HEK293 (cell line): Measurements from ENCODE around the gene CKAP4.

ENCODE experiments used
- CTCF ChIA-PET: fragments of 350-600 bp; formaldehyde crosslinking; extraction: SDS; loops from one replicate; lab custom pipeline; 2021; ENCODE audit warnings: antibody characterized with exemption; lab: Yijun Ruan, JAX
- POLR2A ChIA-PET: fragments of 300-600 bp; formaldehyde crosslinking; extraction: SDS; loops from one replicate; lab custom pipeline; 2020; ENCODE audit warnings: antibody characterized with exemption, inconsistent platforms; lab: Yijun Ruan, JAX
- H3K27ac ChIP-seq: fragments of 200-500 bp; sonication (Bioruptor generic); 2 replicates; pipeline ENCODE4 v1.5.1; 2014; ENCODE audit warnings: low read depth, low read length, control low read depth, inconsistent platforms; ENCODE audit errors: extremely low read depth
- H3K36me3 ChIP-seq, 2 experiments: fragments of 200-500 bp in 1 of 2; sonication (Bioruptor generic) in 1 of 2; 1 replicate in 1 of 2; 2 replicates in 1 of 2; pipeline ENCODE4 v1.5.1; 2014 to 2017; ENCODE audit warnings: inconsistent platforms in 2 of 2, low read length in 2 of 2; ENCODE audit not compliant: control insufficient read depth in 2 of 2, insufficient read depth in 1 of 2
- H3K4me1 ChIP-seq: fragments of 200-500 bp; sonication (Bioruptor generic); 2 replicates; pipeline ENCODE4 v1.5.1; 2014; ENCODE audit warnings: mild to moderate bottlenecking, low read length, inconsistent platforms; ENCODE audit not compliant: control insufficient read depth, insufficient read depth
- H3K4me3 ChIP-seq: 2 replicates; pipeline ENCODE4 v1.5.1; 2011; ENCODE audit warnings: low read depth, mild to moderate bottlenecking, control low read depth, low read length, moderate library complexity
- H3K9me3 ChIP-seq: fragments of 200-500 bp; sonication (Bioruptor generic); 2 replicates; pipeline ENCODE4 v1.5.1; 2014; ENCODE audit warnings: low read depth, low read length, inconsistent platforms; ENCODE audit not compliant: control insufficient read depth, insufficient read depth
- BCL11B ChIP-seq: fragments of 450-650 bp; formaldehyde crosslinking; IDR thresholded peaks from 2 replicates; pipeline ENCODE4 v1.5.1; 2016; ENCODE audit warnings: low read depth, missing biosample characterization, missing genetic modification characterization
- GLIS1 ChIP-seq: fragments of 450-650 bp; formaldehyde crosslinking; IDR thresholded peaks from 2 replicates; pipeline ENCODE4 v1.5.1; 2016; ENCODE audit warnings: missing biosample characterization, missing genetic modification characterization
- KLF1 ChIP-seq: fragments of 450-650 bp; formaldehyde crosslinking; IDR thresholded peaks from 2 replicates; pipeline ENCODE4 v1.5.1; 2016; ENCODE audit warnings: missing biosample characterization, missing genetic modification characterization
- ZBTB21 ChIP-seq: fragments of 450-650 bp; formaldehyde crosslinking; IDR thresholded peaks from 2 replicates; pipeline ENCODE4 v1.5.1; 2017; ENCODE audit warnings: missing biosample characterization, missing genetic modification characterization
- ZBTB8A ChIP-seq: fragments of 450-650 bp; formaldehyde crosslinking; IDR thresholded peaks from 2 replicates; pipeline ENCODE4 v1.5.1; 2016; ENCODE audit warnings: missing biosample characterization, missing genetic modification characterization
- ZEB2 ChIP-seq: fragments of 450-650 bp; formaldehyde crosslinking; IDR thresholded peaks from 2 replicates; pipeline ENCODE4 v1.5.1; 2016; ENCODE audit warnings: missing biosample characterization, missing genetic modification characterization
- ZNF157 ChIP-seq: fragments of 450-650 bp; formaldehyde crosslinking; IDR thresholded peaks from 2 replicates; pipeline ENCODE4 v1.5.1; 2016; ENCODE audit warnings: missing biosample characterization, missing genetic modification characterization
- ZNF175 ChIP-seq: fragments of 450-650 bp; formaldehyde crosslinking; IDR thresholded peaks from 2 replicates; pipeline ENCODE4 v1.5.1; 2016; ENCODE audit warnings: missing biosample characterization, missing genetic modification characterization
- ZNF24 ChIP-seq: fragments of 450-650 bp; formaldehyde crosslinking; IDR thresholded peaks from 2 replicates; pipeline ENCODE4 v1.5.1; 2016; ENCODE audit warnings: missing biosample characterization, missing genetic modification characterization
- ZNF311 ChIP-seq: fragments of 450-650 bp; formaldehyde crosslinking; IDR thresholded peaks from 2 replicates; pipeline ENCODE4 v1.5.1; 2017; ENCODE audit warnings: missing biosample characterization, missing genetic modification characterization, borderline replicate concordance
- ZNF404 ChIP-seq: fragments of 450-650 bp; formaldehyde crosslinking; IDR thresholded peaks from 2 replicates; pipeline ENCODE4 v1.5.1; 2017; ENCODE audit warnings: missing biosample characterization, missing genetic modification characterization
- ZNF555 ChIP-seq: fragments of 450-650 bp; formaldehyde crosslinking; conservative IDR thresholded peaks from 2 replicates; pipeline ENCODE4 v1.5.1; 2017; ENCODE audit warnings: missing biosample characterization, mild to moderate bottlenecking, missing genetic modification characterization, inconsistent platforms
- ZNF560 ChIP-seq: fragments of 450-650 bp; formaldehyde crosslinking; IDR thresholded peaks from 2 replicates; pipeline ENCODE4 v1.5.1; 2017; ENCODE audit warnings: missing biosample characterization, missing genetic modification characterization, borderline replicate concordance
- ZNF768 ChIP-seq: fragments of 450-650 bp; formaldehyde crosslinking; IDR thresholded peaks from 2 replicates; pipeline ENCODE4 v1.5.1; 2018; ENCODE audit warnings: missing biosample characterization, mild to moderate bottlenecking, missing genetic modification characterization
- ZNF777 ChIP-seq: fragments of 450-650 bp; formaldehyde crosslinking; IDR thresholded peaks from 2 replicates; pipeline ENCODE4 v1.5.1; 2017; ENCODE audit warnings: missing biosample characterization, missing genetic modification characterization, borderline replicate concordance
- TF ChIP-seq, protein P1 (sequence below): fragments of 450-650 bp; IDR thresholded peaks from 2 replicates; pipeline ENCODE4 v1.5.1; 2018; ENCODE audit warnings: missing biosample characterization, mild to moderate bottlenecking, missing genetic modification characterization
- TF ChIP-seq, protein P2 (sequence below): fragments of 450-650 bp; formaldehyde crosslinking; IDR thresholded peaks from 2 replicates; pipeline ENCODE4 v1.5.1; 2016; ENCODE audit warnings: missing biosample characterization, missing genetic modification characterization
- TF ChIP-seq, protein P3 (sequence below): fragments of 450-650 bp; formaldehyde crosslinking; IDR thresholded peaks from 2 replicates; pipeline ENCODE4 v1.5.1; 2016; ENCODE audit warnings: missing biosample characterization, missing genetic modification characterization
- TF ChIP-seq, protein P4 (sequence below): fragments of 450-650 bp; formaldehyde crosslinking; IDR thresholded peaks from 2 replicates; pipeline ENCODE4 v1.5.1; 2016; ENCODE audit warnings: missing biosample characterization, missing genetic modification characterization
- TF ChIP-seq, protein P5 (sequence below): fragments of 450-650 bp; formaldehyde crosslinking; IDR thresholded peaks from 2 replicates; pipeline ENCODE4 v1.5.1; 2016; ENCODE audit warnings: missing biosample characterization, missing genetic modification characterization

CKAP4 gene

DNA sequence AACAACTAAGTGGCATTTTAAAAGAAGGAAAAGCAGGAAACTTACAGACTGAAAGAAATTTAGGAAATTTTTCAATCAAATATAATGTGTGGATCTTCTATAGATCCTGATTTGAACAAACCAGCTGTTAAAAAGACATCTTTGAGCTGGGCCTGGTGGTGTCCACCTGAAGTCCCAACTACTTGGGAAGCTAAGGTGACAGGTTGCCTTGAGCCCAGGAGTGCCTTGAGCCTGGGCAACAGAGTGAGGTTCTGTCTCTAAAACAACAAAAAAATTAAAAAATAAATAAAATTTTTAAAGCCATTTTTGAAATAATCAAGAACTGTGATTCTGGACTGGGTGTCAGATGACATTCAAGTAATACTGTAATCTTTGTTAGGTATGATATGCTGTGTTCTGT lies 7.0 kb downstream of the CKAP4 start:
- CTCF ChIA-PET, result interaction anchor here (0.6 to 1.0 kb wide), 2 partner anchors 37 to 39 kb away, joined by 3 to 4 read pairs; no protein-coding TSS in a partner anchor

DNA sequence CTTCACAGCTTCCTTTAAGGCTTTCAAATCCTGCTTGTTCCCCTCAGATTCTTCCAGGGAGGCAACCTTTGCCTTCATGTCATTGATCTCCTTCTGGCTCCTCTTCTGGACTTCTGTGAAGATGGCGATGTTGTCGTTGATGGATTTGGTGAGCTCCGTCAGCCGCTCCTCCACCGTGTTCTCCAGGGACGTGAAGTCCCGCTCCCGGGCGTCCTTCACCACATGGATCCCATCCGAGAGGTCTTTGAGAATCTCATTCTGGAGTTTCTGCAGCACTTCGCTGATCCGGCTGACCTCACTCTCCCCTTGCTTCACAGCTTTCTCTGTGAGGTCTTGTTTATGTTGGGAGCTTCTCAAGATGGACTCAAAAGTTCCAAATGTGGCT lies 7.9 kb downstream of the CKAP4 start:
- POLR2A ChIA-PET, result no interaction called here
- H3K9me3 ChIP-seq, result no peaks in the 10 kb centered on the region
- no peak overlapping the region for H3K27ac ChIP-seq
- no peaks in the 10 kb centered on the region for H3K4me1 ChIP-seq
- H3K4me3 ChIP-seq, result no peak overlapping the region
- H3K36me3 ChIP-seq, result peaks cover 10 to 66% of the 10 kb centered on the region in 2 experiments
- TF ChIP-seq ZNF560, result no peak
- TF ChIP-seq, protein P1, sequence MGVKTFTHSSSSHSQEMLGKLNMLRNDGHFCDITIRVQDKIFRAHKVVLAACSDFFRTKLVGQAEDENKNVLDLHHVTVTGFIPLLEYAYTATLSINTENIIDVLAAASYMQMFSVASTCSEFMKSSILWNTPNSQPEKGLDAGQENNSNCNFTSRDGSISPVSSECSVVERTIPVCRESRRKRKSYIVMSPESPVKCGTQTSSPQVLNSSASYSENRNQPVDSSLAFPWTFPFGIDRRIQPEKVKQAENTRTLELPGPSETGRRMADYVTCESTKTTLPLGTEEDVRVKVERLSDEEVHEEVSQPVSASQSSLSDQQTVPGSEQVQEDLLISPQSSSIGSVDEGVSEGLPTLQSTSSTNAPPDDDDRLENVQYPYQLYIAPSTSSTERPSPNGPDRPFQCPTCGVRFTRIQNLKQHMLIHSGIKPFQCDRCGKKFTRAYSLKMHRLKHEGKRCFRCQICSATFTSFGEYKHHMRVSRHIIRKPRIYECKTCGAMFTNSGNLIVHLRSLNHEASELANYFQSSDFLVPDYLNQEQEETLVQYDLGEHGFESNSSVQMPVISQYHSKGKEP (tag by site-specific recombination), result no peak
- TF ChIP-seq, protein P2, sequence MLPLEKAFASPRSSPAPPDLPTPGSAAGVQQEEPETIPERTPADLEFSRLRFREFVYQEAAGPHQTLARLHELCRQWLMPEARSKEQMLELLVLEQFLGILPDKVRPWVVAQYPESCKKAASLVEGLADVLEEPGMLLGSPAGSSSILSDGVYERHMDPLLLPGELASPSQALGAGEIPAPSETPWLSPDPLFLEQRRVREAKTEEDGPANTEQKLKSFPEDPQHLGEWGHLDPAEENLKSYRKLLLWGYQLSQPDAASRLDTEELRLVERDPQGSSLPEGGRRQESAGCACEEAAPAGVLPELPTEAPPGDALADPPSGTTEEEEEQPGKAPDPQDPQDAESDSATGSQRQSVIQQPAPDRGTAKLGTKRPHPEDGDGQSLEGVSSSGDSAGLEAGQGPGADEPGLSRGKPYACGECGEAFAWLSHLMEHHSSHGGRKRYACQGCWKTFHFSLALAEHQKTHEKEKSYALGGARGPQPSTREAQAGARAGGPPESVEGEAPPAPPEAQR (tag by site-specific recombination), result no peak
- TF ChIP-seq ZNF777, result no peak
- no peak for TF ChIP-seq ZNF157 (tag by site-specific recombination)
- CTCF ChIA-PET, result no interaction called here

More for the DNA sequence above, 7.0 kb downstream of the CKAP4 start:
- no peak overlapping the region for H3K4me3 ChIP-seq
- peaks cover 3% of the 10 kb centered on the region; the same call in 1 of the 2 replicates for H3K4me1 ChIP-seq
- POLR2A ChIA-PET, result no interaction called here
- H3K36me3 ChIP-seq, result peaks cover 10 to 69% of the 10 kb centered on the region in 2 experiments
- H3K9me3 ChIP-seq, result no peaks in the 10 kb centered on the region
- no peak overlapping the region for H3K27ac ChIP-seq
- TF ChIP-seq ZBTB8A (no peak), ZNF768 (tag by site-specific recombination) (no peak), ZNF311 (tag by site-specific recombination) (no peak), ZBTB21 (tag by site-specific recombination) (no peak), ZNF24 (tag by site-specific recombination) (no peak), ZNF555 (tag by site-specific recombination) (no peak), ZNF175 (tag by site-specific recombination) (no peak), GLIS1 (no peak), ZEB2 (no peak), BCL11B (tag by site-specific recombination) (no peak), ZNF404 (no peak), KLF1 (tag by site-specific recombination) (no peak)
- TF ChIP-seq, protein P3, sequence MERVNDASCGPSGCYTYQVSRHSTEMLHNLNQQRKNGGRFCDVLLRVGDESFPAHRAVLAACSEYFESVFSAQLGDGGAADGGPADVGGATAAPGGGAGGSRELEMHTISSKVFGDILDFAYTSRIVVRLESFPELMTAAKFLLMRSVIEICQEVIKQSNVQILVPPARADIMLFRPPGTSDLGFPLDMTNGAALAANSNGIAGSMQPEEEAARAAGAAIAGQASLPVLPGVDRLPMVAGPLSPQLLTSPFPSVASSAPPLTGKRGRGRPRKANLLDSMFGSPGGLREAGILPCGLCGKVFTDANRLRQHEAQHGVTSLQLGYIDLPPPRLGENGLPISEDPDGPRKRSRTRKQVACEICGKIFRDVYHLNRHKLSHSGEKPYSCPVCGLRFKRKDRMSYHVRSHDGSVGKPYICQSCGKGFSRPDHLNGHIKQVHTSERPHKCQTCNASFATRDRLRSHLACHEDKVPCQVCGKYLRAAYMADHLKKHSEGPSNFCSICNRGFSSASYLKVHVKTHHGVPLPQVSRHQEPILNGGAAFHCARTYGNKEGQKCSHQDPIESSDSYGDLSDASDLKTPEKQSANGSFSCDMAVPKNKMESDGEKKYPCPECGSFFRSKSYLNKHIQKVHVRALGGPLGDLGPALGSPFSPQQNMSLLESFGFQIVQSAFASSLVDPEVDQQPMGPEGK (tag by site-specific recombination), result no peak
- TF ChIP-seq, protein P4, sequence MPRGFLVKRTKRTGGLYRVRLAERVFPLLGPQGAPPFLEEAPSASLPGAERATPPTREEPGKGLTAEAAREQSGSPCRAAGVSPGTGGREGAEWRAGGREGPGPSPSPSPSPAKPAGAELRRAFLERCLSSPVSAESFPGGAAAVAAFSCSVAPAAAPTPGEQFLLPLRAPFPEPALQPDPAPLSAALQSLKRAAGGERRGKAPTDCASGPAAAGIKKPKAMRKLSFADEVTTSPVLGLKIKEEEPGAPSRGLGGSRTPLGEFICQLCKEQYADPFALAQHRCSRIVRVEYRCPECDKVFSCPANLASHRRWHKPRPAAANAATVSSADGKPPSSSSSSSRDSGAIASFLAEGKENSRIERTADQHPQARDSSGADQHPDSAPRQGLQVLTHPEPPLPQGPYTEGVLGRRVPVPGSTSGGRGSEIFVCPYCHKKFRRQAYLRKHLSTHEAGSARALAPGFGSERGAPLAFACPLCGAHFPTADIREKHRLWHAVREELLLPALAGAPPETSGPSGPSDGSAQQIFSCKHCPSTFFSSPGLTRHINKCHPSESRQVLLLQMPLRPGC, result no peak
- TF ChIP-seq, protein P5, sequence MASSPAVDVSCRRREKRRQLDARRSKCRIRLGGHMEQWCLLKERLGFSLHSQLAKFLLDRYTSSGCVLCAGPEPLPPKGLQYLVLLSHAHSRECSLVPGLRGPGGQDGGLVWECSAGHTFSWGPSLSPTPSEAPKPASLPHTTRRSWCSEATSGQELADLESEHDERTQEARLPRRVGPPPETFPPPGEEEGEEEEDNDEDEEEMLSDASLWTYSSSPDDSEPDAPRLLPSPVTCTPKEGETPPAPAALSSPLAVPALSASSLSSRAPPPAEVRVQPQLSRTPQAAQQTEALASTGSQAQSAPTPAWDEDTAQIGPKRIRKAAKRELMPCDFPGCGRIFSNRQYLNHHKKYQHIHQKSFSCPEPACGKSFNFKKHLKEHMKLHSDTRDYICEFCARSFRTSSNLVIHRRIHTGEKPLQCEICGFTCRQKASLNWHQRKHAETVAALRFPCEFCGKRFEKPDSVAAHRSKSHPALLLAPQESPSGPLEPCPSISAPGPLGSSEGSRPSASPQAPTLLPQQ (tag by site-specific recombination), result no peak
